HG03442 (cell line): ENCODE results near the gene SAPCD1.

Experiments
- ATAC-seq: cut with Tn5 transposase; IDR thresholded peaks from one replicate; pipeline ENCODE4 v1.9.1; 2021; ENCODE audit warnings: mild to moderate bottlenecking, moderate library complexity; ENCODE audit not compliant: unreplicated experiment

SAPCD1 gene

DNA sequence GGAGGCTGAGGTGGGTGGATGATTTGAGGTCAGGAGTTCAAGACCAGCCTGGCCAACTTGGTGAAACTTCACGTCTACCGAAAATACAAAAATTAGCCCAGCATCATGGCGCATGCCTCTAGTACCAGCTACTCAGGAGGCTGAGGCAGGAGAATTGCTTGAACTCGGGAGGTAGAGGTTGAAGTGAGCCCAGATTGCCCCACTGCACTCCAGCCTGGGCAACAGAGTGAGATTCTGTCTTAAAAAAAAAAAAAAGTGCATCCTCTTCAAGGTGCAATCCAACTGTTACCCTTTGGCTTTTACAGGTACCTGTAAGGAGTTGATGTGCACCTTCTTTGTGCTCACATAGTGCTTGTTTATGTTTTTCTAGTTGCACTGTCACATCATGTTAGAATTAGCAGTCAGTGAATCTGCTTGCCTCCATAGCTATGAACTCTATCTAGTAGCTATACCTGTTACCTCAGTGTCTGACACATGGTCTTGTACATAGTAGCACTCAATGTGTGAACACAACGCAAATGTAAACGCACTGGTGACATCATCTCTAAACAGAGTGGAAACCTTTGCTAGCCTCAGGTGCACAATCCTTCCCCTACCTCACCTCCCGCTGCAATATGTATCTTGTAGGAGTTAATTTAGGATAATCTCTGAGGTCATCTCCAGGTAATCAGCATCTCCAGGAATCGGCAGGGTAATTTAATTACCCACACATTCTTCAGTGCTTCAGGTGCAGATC is 13.0 kb upstream of the SAPCD1 start:
- no peak for ATAC-seq

DNA sequence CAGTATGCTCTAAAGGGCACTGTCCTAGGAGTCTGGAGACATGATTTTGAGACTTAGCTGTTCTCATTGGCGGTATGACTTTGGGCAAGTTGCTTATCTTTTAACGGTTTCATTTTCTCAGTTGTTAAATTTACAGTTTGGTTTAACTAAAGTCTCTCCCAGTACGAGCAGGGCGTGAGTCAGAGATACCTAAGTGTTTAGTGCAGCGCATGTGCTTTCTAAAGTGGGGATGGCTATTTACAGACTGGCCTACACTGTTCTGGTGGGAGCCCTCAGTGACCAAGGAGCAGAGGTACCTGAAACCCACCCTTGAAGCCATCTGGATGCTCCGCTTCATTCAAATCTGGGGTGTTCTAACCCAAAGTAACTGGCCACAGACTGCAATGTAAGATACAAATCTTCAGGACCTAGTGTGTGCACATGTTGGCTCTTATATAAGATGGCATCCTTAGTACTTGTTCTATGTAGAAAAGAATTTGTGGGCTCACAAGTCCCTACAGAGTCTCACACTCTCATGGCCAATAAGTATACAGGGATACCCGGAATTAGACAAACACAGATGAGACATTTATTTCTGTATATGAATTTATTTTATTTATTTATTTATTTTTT is 11.9 kb upstream of the SAPCD1 start:
- ATAC-seq, result no peak

DNA sequence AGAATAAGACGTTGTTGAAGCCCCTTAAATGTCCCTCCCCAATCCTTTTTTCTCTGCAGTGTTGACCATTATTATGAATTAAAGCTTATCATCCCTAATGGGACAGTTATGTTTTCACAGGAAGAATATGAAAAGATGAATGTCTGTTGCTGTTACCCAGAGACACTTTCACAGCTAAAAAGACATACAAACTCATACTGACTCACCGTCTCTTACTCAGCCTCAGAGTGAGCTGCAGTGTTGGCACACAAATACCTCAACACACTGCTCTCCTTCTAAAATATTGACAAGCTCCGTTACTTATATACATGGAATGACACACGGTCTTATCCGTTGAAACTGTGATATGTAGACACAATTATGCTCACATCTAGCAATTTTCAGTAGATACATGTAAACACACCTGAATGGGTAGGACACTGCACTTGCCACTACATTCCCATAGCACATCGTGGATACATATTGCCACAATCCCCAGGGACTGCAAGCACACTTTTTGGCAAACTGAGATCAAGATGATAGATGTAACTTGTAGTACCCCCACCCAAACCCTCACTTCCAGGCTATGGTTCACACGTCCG is 9.6 kb upstream of the SAPCD1 start:
- no peak for ATAC-seq

DNA sequence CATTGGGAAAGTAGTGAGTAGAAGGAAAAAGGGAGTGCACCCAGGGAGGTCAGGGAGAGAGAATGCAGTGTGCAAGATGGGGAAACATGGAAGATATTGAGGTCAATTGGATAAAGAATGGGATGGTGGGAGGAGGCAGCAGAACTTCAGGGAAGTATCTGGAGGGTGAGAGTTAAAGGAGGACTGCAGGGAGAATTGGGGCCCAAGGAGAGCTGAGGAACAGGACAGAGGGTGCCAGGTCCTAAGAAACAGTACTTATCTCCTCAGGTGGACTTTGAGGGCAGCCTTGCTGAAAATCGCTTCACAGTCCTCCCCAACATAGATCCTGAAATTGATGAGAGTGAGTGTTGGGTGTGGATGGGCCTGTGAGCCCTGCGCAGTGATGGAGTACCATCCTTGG is 4.2 kb upstream of the SAPCD1 start:
- no peak for ATAC-seq

DNA sequence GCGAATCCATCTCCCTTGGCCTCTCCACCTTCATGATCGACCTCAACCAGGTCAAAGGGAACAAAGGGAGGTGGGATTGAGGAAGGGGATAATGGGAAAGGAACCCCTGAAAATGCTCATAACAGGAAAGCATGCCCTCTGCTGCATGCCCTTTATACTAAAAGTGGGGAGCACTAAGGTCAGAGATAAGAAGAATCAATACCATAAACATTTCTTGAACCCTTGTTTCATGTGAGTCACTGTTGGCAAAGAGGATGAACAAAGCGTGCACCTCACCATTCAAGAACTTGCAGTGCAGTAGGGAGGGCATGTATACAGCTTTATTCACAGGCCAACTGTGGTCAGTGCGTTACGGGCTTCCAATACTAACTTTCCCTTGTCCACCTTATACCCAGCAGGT is 1.7 kb upstream of the SAPCD1 start:
- no peak for ATAC-seq

DNA sequence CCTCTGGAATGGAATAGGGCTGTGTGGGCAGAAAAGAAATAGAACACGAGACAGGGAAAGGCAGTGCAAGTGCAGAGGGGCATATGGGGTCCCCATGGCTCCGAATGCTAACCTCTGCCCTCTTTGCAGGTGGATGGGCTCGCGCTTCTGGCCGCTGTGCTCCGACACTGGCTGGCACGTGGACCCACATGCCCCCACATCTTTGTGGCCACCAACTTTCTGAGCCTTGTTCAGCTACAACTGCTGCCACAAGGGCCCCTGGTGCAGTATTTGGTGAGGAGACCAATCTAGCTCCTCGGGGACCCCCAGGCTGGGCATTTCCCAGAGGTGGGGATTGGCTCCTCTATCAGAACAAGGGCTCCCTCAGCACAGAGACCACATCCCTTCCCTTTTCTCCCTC is 1.1 kb upstream of the SAPCD1 start:
- no peak for ATAC-seq

DNA sequence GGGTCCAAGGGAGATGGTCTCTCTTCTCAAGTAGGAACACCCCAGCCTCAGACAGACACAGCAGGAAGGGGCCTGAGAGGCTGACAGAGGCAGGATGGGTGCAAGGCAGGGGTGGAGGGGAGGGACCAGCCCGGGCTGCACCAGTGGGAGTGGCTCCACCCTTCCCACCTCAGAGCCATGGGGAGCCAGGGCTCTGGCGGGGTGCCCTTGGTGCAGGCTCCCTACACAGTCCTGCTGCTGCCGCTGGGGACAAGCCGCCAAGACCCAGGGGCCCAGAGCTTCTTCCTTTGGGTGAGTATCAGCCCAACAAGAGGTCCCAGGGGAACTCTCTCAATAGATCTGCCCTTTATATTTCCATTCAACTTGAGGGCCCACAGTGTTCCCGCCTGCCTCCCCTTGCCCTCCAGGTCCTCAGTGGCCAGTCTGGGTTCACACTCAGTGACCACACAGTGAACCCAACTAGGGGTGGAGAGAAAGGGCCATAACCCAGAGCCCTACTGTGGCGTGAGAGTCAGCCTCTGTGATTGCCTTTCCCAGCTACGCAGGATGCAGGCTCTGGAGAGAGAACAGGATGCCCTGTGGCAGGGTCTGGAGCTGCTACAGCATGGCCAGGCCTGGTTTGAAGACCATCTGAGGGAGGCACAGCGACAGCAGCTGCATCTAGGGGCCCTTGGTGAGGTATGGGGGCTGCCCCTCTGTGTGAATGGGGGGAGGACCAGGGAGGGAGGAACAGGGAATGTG is 592 bp downstream of the SAPCD1 start:
- no peak for ATAC-seq

DNA sequence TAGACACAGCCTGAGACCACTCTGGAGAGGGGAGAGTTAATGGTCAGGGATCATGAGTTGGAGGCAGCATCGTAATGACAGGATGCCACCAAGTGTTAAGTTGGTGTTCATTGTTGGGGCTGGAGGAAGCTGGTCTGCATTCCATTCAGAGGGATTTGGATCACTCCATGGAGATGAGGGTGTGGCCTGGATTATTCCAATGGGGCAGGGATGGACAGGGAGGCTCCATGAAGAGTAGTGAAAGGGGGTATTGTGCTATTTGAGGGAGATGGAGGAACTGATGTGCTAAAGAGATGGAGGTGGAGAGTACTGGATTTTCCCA is 1.1 kb downstream of the SAPCD1 start:
- no peak for ATAC-seq

DNA sequence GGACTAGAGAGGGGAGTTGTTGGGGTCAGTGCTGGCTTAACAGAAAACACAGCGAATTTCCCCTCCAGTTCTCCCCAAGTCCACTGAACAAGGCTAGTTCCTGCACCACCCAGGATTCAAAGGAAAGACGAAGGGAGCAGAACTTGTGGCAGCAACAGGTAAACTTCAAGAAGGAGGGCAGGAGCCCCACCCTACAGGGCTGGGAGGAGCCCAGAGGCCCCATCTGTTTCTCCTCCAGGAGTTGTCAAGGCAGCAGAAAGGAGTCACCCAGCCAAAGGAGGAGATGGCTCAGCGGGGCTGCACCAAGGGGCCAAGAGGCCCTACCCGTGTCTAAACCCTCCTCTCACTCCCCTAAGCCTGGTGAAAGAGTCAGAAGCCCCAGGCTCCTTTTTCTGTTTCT is 1.7 kb downstream of the SAPCD1 start:
- no peak for ATAC-seq

DNA sequence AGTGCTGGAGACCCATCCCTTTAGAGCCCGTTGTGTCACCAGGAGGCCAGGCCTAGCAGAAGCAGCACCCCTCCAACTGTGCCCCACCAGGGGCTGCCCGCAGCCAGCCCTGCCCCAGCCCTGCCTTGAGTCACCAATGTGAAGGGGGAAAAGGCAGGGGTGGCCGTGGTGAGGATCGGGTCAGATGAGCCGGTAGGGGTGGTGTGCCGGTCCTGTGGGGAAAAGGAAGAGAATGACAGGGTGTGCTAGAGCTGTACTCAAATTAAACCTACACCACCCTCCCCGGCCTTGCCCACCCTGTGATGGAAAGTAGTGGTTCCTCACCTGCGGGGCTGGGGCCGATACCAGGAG is 3.1 kb downstream of the SAPCD1 start:
- ATAC-seq, result no peak

DNA sequence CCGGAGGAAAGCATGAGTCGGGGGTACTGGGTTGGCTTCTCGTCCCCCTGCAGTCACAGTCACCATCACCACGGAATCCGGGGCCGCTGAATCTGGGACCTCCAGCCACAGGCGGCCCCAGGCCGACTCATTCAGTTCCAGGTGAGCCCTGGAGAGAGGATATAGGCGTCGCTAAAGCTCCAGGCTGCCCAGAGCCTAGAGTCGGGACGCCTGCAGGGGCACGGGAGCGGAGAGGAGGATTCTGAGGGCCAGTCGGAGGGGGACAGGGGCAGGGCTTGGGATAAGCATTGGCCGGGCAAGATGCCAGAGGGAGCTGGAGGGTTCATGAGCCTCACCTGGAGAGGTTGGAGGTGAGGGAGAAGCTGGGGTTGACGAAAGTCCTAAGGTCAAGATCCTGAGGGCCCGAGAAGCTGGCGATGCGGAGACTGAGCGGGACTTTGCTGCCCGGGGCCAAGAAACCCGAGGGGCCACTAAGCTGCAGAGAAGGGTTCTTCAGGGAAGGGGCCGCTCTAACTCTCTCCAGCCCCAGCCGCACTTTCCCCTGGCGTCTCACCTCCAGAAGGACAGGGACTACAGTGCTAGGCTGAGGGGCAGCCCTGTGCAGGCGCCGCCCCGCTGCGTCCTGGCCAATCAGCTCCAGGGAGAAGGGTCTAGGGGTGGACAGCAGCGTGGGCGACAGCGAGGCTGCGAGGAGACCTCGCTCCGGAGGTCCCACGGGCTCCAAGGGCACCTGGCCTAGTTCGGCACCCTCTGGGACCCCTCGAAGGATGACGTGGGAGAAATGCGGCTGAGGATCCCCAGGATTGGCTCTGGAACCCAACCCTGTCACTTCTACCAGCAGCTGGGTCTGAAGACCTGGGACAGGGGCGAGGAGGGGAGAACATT is 3.7 kb downstream of the SAPCD1 start:
- ATAC-seq, result no peak

DNA sequence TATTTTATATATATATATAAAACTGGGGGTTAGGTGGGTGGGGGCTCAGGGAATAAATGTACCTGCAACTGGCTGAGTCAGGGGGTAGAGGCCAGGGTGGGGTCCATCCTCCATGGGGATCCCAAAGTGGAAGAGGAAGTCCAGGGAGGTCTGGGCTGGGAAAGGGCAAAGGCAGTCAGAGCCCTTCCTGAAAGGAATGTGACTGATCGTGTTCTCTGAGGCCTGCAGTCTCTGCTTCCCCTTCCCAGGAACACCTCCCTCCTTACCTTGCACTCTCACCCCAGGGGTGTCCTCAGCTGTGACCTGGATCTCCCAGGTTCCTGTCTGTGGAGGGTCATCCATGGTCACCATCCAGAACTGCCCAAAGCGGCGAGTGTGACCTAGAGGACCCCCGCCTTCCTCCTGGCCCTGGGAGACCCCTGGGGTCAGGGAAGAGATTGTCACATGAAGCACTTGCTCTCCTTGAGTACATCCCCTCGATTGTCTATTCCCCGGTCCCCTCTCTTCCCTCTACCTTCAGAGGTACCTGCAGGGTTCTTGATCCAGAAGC is 4.7 kb downstream of the SAPCD1 start:
- ATAC-seq, result no peak

DNA sequence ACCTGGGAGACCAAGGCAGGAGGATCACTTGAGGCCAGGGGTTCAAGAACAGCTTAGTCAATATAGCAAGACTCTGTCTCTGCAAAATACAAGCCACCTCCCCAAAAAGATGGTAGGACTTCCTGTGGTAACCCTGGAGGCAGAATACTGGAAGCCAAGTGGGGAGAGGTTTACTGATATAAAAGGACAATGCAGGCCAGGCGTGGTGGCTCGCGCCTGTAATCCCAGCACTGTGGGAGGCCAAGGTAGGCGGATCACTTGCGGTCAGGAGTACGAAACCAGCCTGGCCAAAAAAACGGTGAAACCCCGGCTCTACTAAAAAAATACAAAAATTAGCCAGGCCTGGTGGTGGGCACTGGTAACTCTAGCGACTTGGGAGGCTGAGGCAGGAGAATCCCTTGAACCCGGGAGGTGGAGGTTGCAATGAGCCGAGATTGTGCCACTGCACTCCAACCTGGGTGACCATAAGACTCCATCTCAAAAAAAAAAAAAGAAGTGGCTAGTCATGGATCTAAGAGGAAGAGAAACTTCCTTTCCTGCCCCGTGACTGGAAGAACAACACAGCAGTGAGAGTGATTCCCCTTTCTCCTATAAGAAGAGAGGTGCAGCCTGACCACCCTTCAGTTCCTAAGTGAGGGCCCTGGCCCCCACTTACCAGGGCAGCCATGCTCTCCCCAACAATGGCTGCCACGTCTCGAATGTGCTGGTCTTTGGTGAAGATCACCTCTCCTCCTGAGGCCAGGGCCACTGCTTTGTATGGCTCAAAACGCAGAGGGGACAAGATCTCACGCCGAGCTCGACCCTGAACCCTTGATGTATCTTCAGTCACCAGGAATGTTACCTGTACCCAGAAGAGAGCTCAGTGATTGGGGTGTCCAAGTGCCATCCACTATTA is 6.2 kb downstream of the SAPCD1 start:
- ATAC-seq, result no peak

DNA sequence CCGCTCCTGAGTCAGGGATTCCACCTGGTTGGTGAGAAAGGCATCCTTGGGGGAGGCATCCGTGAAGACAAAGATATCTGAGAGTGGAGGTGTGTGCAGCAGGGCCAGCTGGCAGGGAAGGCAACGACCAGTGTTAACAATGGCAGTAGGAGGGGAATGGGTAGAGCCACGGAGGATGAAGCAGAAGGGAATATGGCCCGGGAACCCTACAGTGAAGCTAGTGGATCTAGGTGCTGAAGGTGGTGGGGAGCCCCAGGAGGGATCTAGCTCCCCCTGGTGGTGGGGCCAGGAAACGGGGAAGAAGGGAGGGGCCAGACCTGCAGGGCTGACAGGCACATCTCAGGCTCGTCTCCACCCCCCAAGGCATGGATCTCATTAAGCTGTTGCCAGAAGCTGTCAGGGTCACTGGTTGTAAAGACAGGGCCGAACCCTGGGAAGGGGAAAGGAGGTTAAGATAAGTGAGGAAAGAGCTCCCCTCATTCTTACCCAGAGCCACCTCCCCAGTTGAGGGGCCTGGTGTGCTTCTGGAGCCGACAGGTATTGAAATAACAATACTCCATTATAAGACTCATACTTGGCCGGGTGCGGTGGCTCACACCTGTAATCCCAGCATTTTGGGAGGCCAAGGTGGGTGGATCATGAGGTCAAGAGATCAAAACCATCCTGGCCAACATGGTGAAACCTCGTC is 7.4 kb downstream of the SAPCD1 start:
- ATAC-seq, result no peak

DNA sequence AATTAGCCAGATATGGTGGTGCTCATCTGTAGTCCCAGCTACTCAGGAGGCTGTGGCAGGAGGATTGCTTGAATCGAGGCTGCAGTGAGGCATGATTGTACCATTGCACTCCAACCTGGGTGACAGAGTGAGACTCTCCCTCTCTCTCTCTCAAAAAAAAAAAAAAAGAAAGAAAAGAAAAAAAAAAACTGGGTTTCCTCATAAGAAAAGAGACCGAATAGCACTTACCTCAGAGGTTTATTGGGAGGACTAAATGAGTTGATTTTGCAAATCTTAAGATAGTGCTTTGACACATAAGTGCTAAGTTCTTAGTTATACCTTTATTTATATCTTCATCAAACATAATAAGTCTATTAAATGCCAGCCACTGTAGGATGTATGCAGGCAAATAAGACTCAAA is 8.4 kb downstream of the SAPCD1 start:
- no peak for ATAC-seq

DNA sequence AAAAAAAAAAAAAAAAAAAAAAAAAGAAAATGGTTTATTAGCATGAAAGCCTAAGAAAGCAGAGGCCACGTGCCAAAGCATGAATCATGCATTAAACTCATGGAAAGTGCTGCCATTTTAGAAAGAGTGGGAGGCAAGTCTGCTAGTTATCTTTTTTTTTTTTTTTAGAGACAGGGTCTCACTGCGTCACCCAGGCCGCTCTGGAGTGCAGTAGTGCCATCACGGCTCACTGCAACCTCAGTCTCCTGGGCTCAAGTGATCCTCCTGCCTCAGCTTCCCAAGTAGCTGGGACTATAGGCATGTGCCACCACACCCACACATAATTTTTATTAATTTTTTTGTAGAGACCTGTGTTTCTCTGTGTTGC is 9.5 kb downstream of the SAPCD1 start:
- ATAC-seq, result no peak

DNA sequence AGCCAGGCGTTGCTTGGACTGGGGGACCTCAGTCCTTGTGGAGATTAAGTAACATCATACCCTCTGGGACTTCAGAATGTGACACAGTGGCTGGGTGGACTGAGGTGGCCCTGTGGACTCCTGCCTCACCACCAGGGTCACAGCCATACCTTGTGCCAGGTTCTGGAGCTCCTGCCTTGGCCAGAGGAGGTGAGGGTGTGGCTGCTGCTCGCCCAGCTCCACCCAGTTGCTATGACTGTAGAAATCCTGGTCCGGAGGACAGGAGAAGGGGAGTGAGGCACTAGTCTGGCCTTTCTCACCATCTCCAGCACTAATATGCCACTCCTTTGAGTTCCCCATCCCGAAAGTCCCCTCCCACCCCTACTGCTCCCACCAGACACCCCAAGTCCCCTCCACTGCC is 12.7 kb downstream of the SAPCD1 start:
- ATAC-seq, result no peak

DNA sequence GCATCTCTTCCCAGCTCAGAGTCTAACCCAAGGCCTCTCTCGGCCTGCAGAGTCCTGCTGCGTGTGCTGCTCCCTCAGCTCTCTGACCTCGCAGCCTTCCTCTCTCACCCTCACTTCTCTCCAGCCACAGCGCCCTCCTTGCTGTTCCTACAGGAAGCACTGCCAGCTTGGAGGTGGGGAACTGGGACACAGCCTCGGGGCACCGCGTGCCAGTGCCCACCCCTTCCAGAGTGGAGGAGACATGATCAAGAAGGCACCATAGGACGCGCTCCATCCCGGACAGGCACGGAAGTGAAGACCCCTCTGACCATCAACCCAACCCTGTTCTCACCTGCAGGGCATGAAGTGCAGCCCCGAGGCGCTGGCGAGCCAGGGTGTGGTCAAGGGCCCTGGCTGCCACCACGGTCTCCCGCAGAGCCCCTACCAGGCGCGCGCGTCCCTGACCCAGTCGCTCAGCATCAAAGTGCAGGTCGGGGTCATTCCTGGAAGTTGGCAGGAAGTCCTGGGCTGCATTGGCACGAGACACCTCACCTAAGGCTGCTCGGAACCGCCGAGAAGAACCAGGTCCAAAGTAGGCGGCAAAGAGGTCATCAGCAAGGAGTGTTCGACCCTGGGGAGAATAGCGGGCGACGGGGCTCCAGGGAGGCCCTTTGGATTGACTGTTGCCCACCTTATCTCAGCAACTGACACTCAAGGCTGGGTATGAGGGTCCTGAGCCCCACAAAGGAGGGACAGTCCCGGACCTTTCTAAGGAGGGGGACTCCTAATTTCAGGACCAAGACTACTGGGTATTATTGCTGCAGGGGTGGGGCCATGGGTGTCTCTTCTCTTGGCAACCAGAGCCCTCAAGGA is 13.4 kb downstream of the SAPCD1 start:
- ATAC-seq, result no peak
